Neural crest cell (in vitro differentiated cells): ENCODE measurements around the gene CFAP97D1. TPM values are rescaled to one million over a fixed set of nuclear protein-coding genes. Genes with fewer than 3 reads are reported as not detected.

Experiments
- DNase-seq: peaks from one replicate; pipeline ENCODE4 v3.0.0; 2021; ENCODE audit warnings: low read depth, mixed read lengths, low spot score
- H3K27ac Mint-ChIP-seq: one replicate; pipeline ENCODE4 v1.8.0; 2021; ENCODE audit warnings: mild to moderate bottlenecking, mixed read lengths; ENCODE audit not compliant: unreplicated experiment
- H3K27me3 Mint-ChIP-seq: 2 replicates; pipeline ENCODE4 v1.8.0; 2021; ENCODE audit warnings: low read depth, mild to moderate bottlenecking, mixed read lengths
- H3K36me3 Mint-ChIP-seq: 2 replicates; pipeline ENCODE4 v1.8.0; 2021; ENCODE audit warnings: low read depth, mild to moderate bottlenecking, mixed read lengths
- H3K4me1 Mint-ChIP-seq: 2 replicates; pipeline ENCODE4 v1.8.0; 2021; ENCODE audit warnings: mixed read lengths
- H3K4me3 Mint-ChIP-seq: one replicate; pipeline ENCODE4 v1.8.0; 2021; ENCODE audit warnings: mild to moderate bottlenecking, mixed read lengths
- H3K9me3 Mint-ChIP-seq: 2 replicates; pipeline ENCODE4 v1.8.0; 2021; ENCODE audit warnings: mixed read lengths
- CTCF ChIP-seq: fragments of 200-600 bp; sonication (generic); conservative IDR thresholded peaks from 2 replicates; pipeline ENCODE4 v1.5.0; 2021; ENCODE audit warnings: antibody characterized with exemption, mild to moderate bottlenecking
- long read RNA-seq: library from polyadenylated mRNA; unstranded; transcript quantifications from one replicate; pipeline ENCODE4 v2.0.0, GENCODE V29; 2020
- total RNA-seq: library from RNA; stranded (reverse); gene quantifications from 2 replicates; pipeline ENCODE4 v1.2.1, GENCODE V29; 2021

The CFAP97D1 gene
- total RNA-seq = not detected in 2 replicates
- long read RNA-seq = 0 reads

- Mint-ChIP-seq H3K4me3 (peak within 1 kb of the TSS; percentile 87), H3K36me3 (no peaks in the 10 kb centered on the region), H3K9me3 (no peaks in the 10 kb centered on the region), H3K27ac (peak within 1 kb of the TSS; percentile 22), H3K27me3 (peaks cover 24% of the 10 kb centered on the region), H3K4me1 (peaks cover 19% of the 10 kb centered on the region)
- no peak for TF ChIP-seq CTCF
- DNase-seq = no peak
These were observed at the start of gene CFAP97D1 for GRCh38 chr17:43780135-43780534. Gene CFAP97D1 (plus strand): TSS chr17:43780435. CDS start chr17:43780463, 28 bp downstream.

GRCh38 chr17:43732958-43733357, 47.3 kb upstream of the CFAP97D1 start:
- Mint-ChIP-seq H3K27me3 (no peaks in the 10 kb centered on the region), H3K27ac (no peak overlapping the region), H3K9me3 (peaks cover 2% of the 10 kb centered on the region), H3K4me3 (no peak overlapping the region), H3K4me1 (no peaks in the 10 kb centered on the region), H3K36me3 (no peaks in the 10 kb centered on the region)
- no peak for TF ChIP-seq CTCF
- DNase-seq = no peak

- H3K27me3 Mint-ChIP-seq = no peaks in the 10 kb centered on the region
These were observed 46.3 kb upstream of the CFAP97D1 start for GRCh38 chr17:43733956-43734355.

GRCh38 chr17:43734376-43734775, 45.9 kb upstream of the CFAP97D1 start:
- H3K4me1 Mint-ChIP-seq = no peaks in the 10 kb centered on the region
- no peaks in the 10 kb centered on the region for H3K36me3 Mint-ChIP-seq
- H3K27ac Mint-ChIP-seq = no peak overlapping the region
- peaks cover 2% of the 10 kb centered on the region for H3K9me3 Mint-ChIP-seq
- H3K4me3 Mint-ChIP-seq = no peak overlapping the region
- H3K27me3 Mint-ChIP-seq = no peaks in the 10 kb centered on the region
- TF ChIP-seq CTCF = no peak
- DNase-seq = no peak

More at GRCh38 chr17:43733956-43734355, 46.3 kb upstream of the CFAP97D1 start:
- Mint-ChIP-seq H3K9me3 (peaks cover 2% of the 10 kb centered on the region), H3K4me3 (no peak overlapping the region), H3K4me1 (no peaks in the 10 kb centered on the region), H3K27ac (no peak overlapping the region), H3K36me3 (no peaks in the 10 kb centered on the region)
- no peak for DNase-seq
- TF ChIP-seq CTCF = no peak

GRCh38 chr17:43736389-43736788, 43.8 kb upstream of the CFAP97D1 start:
- no peak overlapping the region for H3K4me3 Mint-ChIP-seq
- H3K27ac Mint-ChIP-seq = no peak overlapping the region
- DNase-seq = no peak
- H3K36me3 Mint-ChIP-seq = no peaks in the 10 kb centered on the region
- no peaks in the 10 kb centered on the region for H3K4me1 Mint-ChIP-seq
- peaks cover 2% of the 10 kb centered on the region for H3K9me3 Mint-ChIP-seq
- no peaks in the 10 kb centered on the region for H3K27me3 Mint-ChIP-seq
- no peak for TF ChIP-seq CTCF

GRCh38 chr17:43737722-43738121, 42.5 kb upstream of the CFAP97D1 start:
- no peaks in the 10 kb centered on the region for H3K4me1 Mint-ChIP-seq
- TF ChIP-seq CTCF = no peak
- no peaks in the 10 kb centered on the region for H3K27me3 Mint-ChIP-seq
- no peak for DNase-seq
- H3K9me3 Mint-ChIP-seq = peaks cover 2% of the 10 kb centered on the region
- no peak overlapping the region for H3K4me3 Mint-ChIP-seq
- no peak overlapping the region for H3K27ac Mint-ChIP-seq
- H3K36me3 Mint-ChIP-seq = no peaks in the 10 kb centered on the region
